ENCODE measurements around the gene CELSR1.

CELSR1 gene

GRCh38 chr22:46442217-46442853, 95.1 kb downstream of the CELSR1 start:
- no peak for DNase-seq (ENCODE audit: low spot score)

GRCh38 chr22:46439576-46440465, 97.6 kb downstream of the CELSR1 start:
- no peak for DNase-seq (ENCODE audit: low spot score)

GRCh38 chr22:46439111-46439510, 98.3 kb downstream of the CELSR1 start:
- no peak for DNase-seq (ENCODE audit: low spot score)

GRCh38 chr22:46437671-46438440, 99.6 kb downstream of the CELSR1 start:
- no peak for DNase-seq (ENCODE audit: low spot score)

GRCh38 chr22:46436595-46437175, 100.7 kb downstream of the CELSR1 start:
- no peak for DNase-seq (ENCODE audit: low spot score)

- no peak for DNase-seq (ENCODE audit: low spot score)
Measured at GRCh38 chr22:46433318-46433717, 104.1 kb downstream of the CELSR1 start.

GRCh38 chr22:46432164-46433068, 105.0 kb downstream of the CELSR1 start:
- DNase-seq (ENCODE audit: low spot score) = no peak

- DNase-seq (ENCODE audit: low spot score) = no peak
Measured at GRCh38 chr22:46430961-46431838, 106.2 kb downstream of the CELSR1 start.

- no peak for DNase-seq (ENCODE audit: low spot score)
Measured at GRCh38 chr22:46429325-46429853, 108.0 kb downstream of the CELSR1 start.

GRCh38 chr22:46428602-46429324, 108.7 kb downstream of the CELSR1 start:
- DNase-seq (ENCODE audit: low spot score) = no peak

- DNase-seq (ENCODE audit: low spot score) = no peak
Measured at GRCh38 chr22:46428171-46428570, 109.2 kb downstream of the CELSR1 start.

- DNase-seq (ENCODE audit: low spot score) = peak; percentile 86
Measured at GRCh38 chr22:46425016-46425415, 112.4 kb downstream of the CELSR1 start.

GRCh38 chr22:46424496-46424895, 112.9 kb downstream of the CELSR1 start:
- DNase-seq (ENCODE audit: low spot score) = no peak

- no peak for DNase-seq (ENCODE audit: low spot score)
Measured at GRCh38 chr22:46422896-46423295, 114.5 kb downstream of the CELSR1 start.

- DNase-seq (ENCODE audit: low spot score) = no peak
Measured at GRCh38 chr22:46421267-46421666, 116.2 kb downstream of the CELSR1 start.

- DNase-seq (ENCODE audit: low spot score) = no peak
Measured at GRCh38 chr22:46419754-46420571, 117.5 kb downstream of the CELSR1 start.

GRCh38 chr22:46418827-46419226, 118.6 kb downstream of the CELSR1 start:
- DNase-seq (ENCODE audit: low spot score) = no peak

- DNase-seq (ENCODE audit: low spot score) = no peak
Measured at GRCh38 chr22:46417769-46418168, 119.7 kb downstream of the CELSR1 start.
